Natural killer cell (primary cell): ENCODE measurements around the gene HMCES. TPM values are rescaled to one million over a fixed set of nuclear protein-coding genes. Genes with fewer than 3 reads are reported as not detected.
A peak's percentile ranks its signal among the peaks of the same experiment; 100 is the strongest.

Experiments used
- ATAC-seq, 3 donors: fragments of 150-1000 bp in 2 of 3; fragments of 200-7000 bp in 1 of 3; cut with Tn5 transposase; 1 replicate in 1 of 3; 2 replicates in 2 of 3; pipeline ENCODE4 v1.10.0; 2021; ENCODE audit warnings: mild to moderate bottlenecking in 2 of 3, moderate library complexity in 2 of 3
- DNase-seq, 2 donors: peaks; one replicate each; pipeline versions ENCODE4 v3.0.0 to v3.0.0-alpha.2; 2013 to 2021; ENCODE audit warnings: mixed read lengths in 1 of 2
- H3K27ac ChIP-seq: one replicate; pipeline ENCODE4 v1.5.1; 2013; ENCODE audit warnings: mild to moderate bottlenecking, low read length
- H3K27me3 ChIP-seq: one replicate; pipeline ENCODE4 v1.6.1; 2013; ENCODE audit warnings: low read length; ENCODE audit not compliant: control insufficient read depth, insufficient read depth
- H3K36me3 ChIP-seq: one replicate; pipeline ENCODE4 v1.6.1; 2013; ENCODE audit warnings: low read length; ENCODE audit not compliant: control insufficient read depth, insufficient read depth
- H3K4me1 ChIP-seq: one replicate; pipeline ENCODE4 v1.6.1; 2013; ENCODE audit warnings: low read length; ENCODE audit not compliant: control insufficient read depth, insufficient read depth
- H3K4me3 ChIP-seq: one replicate; pipeline ENCODE4 v1.5.1; 2013; ENCODE audit warnings: low read length
- H3K9me3 ChIP-seq: one replicate; pipeline ENCODE4 v1.6.1; 2013; ENCODE audit warnings: low read length; ENCODE audit not compliant: control insufficient read depth, insufficient read depth
- H3K27ac Mint-ChIP-seq, 2 donors: one replicate each; pipeline ENCODE4 v1.8.0; 2022; ENCODE audit warnings: mild to moderate bottlenecking in 2 of 2, mixed read lengths in 2 of 2, moderate library complexity in 1 of 2
- H3K27me3 Mint-ChIP-seq, 2 donors: one replicate each; pipeline ENCODE4 v1.8.0; 2022; ENCODE audit warnings: low read depth in 2 of 2, mixed read lengths in 2 of 2
- H3K36me3 Mint-ChIP-seq: one replicate; pipeline ENCODE4 v1.8.0; 2022; ENCODE audit warnings: mixed read lengths
- H3K4me1 Mint-ChIP-seq, 2 donors: one replicate each; pipeline ENCODE4 v1.8.0; 2022; ENCODE audit warnings: mixed read lengths in 2 of 2
- H3K4me3 Mint-ChIP-seq: one replicate; pipeline ENCODE4 v1.8.0; 2022; ENCODE audit warnings: mild to moderate bottlenecking, moderate library complexity, mixed read lengths
- H3K9me3 Mint-ChIP-seq, 2 donors: one replicate each; pipeline ENCODE4 v1.8.0; 2022; ENCODE audit warnings: mixed read lengths in 2 of 2
- CTCF ChIP-seq: fragments of 200-600 bp; IDR thresholded peaks from one replicate; pipeline ENCODE4 v1.8.0; 2022; ENCODE audit warnings: antibody characterized with exemption
- WGBS: methylation state at CpG from one replicate; pipeline ENCODE4 v1.1.7; 2013; ENCODE audit warnings: missing lambda C conversion rate; ENCODE audit not compliant: insufficient coverage; 5-methylcytosine and 5-hydroxymethylcytosine counted together
- intact Hi-C: fragments of 100-400 bp; cut with micrococcal nuclease; formaldehyde crosslinking; loops from one replicate; pipeline ENCODE4 v1.14.2; 2022
- total RNA-seq, 4 donors: library from RNA; stranded (reverse); fragments of 120-200 nt in 1 of 4; gene quantifications; one replicate each; pipeline versions ENCODE4 v1.2.3 to v1.2.4, GENCODE V29; 2013 to 2022

The HMCES gene
- total RNA-seq, 3 donors from 2014 or later (not counting 1 experiment from before 2014, with no cell fraction given): 37.3 to 42.8 (median 40.9) TPM

DNA sequence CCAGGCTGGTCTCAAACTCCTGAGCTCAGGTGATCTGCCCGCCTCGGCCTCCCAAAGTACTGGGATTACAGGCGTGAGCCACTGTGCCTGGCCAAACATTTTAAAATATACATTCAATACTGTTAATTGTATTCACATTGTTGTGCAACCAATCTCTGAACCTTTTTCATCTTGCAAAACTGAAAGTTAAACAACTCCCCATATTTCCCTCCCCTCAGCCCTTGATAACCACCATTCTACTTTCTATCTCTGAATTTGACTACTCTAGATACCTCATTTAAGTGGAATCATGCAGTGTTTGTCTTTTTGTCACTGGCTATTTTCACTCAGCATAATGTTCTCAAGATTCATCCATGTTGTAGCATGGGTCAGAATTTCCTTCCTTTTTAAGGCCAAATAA lies 30.0 kb downstream of the HMCES start:
- no peak overlapping the region for H3K27ac Mint-ChIP-seq

GRCh38 chr3:129310111-129311011 lies 31.7 kb downstream of the HMCES start:
- no peak overlapping the region for H3K27ac ChIP-seq
- intact Hi-C loops: no loop called here
- peak overlapping the region; percentile 29 to 67 for H3K27ac Mint-ChIP-seq
- H3K4me1 ChIP-seq: peaks cover 27% of the 10 kb centered on the region
- no peaks in the 10 kb centered on the region for H3K27me3 ChIP-seq
- no peak overlapping the region for H3K4me3 ChIP-seq
- H3K36me3 Mint-ChIP-seq: no peaks in the 10 kb centered on the region
- peak overlapping the region; percentile 10 for H3K4me3 Mint-ChIP-seq
- no peak for DNase-seq
- H3K4me1 Mint-ChIP-seq: peaks cover 24 to 44% of the 10 kb centered on the region in 2 donors
- peak in 1 of 3 donors; percentile 1 for ATAC-seq
- no peaks in the 10 kb centered on the region for H3K9me3 Mint-ChIP-seq
- H3K36me3 ChIP-seq: peaks cover 6% of the 10 kb centered on the region
- H3K9me3 ChIP-seq: no peaks in the 10 kb centered on the region
- no peak for TF ChIP-seq CTCF
- 86% methylated on average over 7 of the region's 7 CpGs for WGBS
- H3K27me3 Mint-ChIP-seq: no peaks in the 10 kb centered on the region

More for the DNA sequence above, 30.0 kb downstream of the HMCES start:
- H3K27ac ChIP-seq: no peak overlapping the region
- H3K9me3 Mint-ChIP-seq: no peaks in the 10 kb centered on the region
- ATAC-seq (no peak), DNase-seq (no peak)
- peaks cover 24 to 45% of the 10 kb centered on the region in 2 donors for H3K4me1 Mint-ChIP-seq
- TF ChIP-seq CTCF: no peak
- no peaks in the 10 kb centered on the region for H3K36me3 Mint-ChIP-seq
- H3K4me3 ChIP-seq: no peak overlapping the region
- H3K4me3 Mint-ChIP-seq: no peak overlapping the region
- peaks cover 18% of the 10 kb centered on the region for H3K36me3 ChIP-seq
- H3K27me3 Mint-ChIP-seq: no peaks in the 10 kb centered on the region
- WGBS: 100% methylated on average over 3 of the region's 3 CpGs
- H3K27me3 ChIP-seq: no peaks in the 10 kb centered on the region
- intact Hi-C loops: no loop called here
- H3K9me3 ChIP-seq: no peaks in the 10 kb centered on the region
- H3K4me1 ChIP-seq: peaks cover 25% of the 10 kb centered on the region

- no peak for TF ChIP-seq CTCF
- Mint-ChIP-seq H3K4me3 (peak overlapping the region; percentile 50), H3K27ac (peak overlapping the region; percentile 67 to 86), H3K27me3 (no peaks in the 10 kb centered on the region), H3K9me3 (no peaks in the 10 kb centered on the region), H3K4me1 (peaks cover 24 to 49% of the 10 kb centered on the region in 2 donors), H3K36me3 (no peaks in the 10 kb centered on the region)
- Histone ChIP-seq H3K4me3 (no peak overlapping the region), H3K27ac (no peak overlapping the region), H3K4me1 (peaks cover 27% of the 10 kb centered on the region), H3K9me3 (no peaks in the 10 kb centered on the region), H3K27me3 (no peaks in the 10 kb centered on the region), H3K36me3 (no peaks in the 10 kb centered on the region)
- ATAC-seq: peak in 1 of 3 donors; percentile 2
- 95% methylated on average over 3 of the region's 3 CpGs for WGBS
- DNase-seq: no peak
- intact Hi-C loops: no loop called here
These were observed 32.6 kb downstream of the HMCES start for GRCh38 chr3:129311054-129311902.
